ENCODE results near the gene PHKB. TPM values are rescaled to one million over a fixed set of nuclear protein-coding genes. Genes with fewer than 3 reads are reported as not detected.
"Not testable (repeated sequence)": the region's sequence is repeated elsewhere in the genome, so short reads cannot be mapped to it uniquely, and the experiment has no call there.

The PHKB gene
- total RNA-seq, 1 experiment from 2014 or later, result 59.6 TPM

DNA sequence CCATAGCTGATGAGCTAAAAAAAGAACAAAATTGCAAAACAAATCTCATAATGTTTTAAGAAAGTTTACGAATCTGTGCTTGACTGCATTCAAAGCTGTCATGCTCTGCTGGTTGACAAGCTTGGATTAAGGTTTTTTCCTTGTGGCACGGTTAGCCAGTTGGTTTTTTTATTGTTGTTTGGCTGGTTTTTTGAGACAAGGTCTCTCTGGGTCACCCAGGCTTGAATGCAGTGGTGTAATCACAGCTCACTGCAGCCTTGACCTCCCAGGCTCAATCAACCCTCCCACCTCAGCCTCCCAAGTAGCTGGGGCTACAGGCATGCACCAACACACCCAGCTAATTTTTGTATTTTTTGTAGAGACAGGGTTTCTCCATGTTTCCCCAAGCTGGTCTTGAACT is 45.7 kb downstream of the PHKB start:
- no peak for DNase-seq (ENCODE audit: low spot score)

DNA sequence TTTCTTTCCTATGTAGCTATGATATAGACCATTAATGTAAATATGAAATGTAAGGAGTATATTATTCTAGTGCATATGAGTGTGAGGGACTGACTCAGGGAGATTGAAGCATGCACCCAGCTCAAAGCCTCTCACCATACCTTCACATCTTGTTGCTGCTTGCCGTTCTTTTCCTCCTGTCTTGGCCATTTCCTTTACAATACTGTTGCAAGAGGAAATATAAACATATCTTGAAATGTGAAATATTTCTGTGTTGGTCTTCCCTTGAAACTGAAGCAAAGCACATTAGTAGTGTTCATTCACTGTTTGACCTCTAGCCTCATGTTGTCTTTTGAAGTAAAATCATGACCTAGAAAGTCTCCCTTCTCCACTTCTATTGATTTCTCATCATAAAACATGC is 46.6 kb downstream of the PHKB start:
- DNase-seq (ENCODE audit: low spot score), result no peak

DNA sequence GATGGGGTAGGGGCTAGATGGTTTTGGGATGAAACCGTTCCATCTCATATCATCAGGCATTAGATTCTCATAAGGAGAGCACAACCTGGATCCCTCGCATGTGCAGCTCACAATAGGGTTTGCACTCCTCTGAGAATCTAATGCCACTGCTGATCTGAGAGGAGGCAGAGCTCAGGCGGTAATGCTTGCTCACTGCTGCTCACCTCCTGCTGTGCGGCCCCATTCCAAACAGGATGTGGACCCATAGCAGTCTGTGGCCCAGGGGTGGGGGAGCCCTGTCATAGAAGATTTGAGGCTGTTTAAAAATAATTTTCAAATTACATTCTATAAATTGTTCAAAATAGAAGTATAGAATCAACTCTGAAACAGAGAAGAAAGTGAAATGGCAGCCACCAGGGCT is 50.8 kb downstream of the PHKB start:
- DNase-seq (ENCODE audit: low spot score), result peak; percentile 4

DNA sequence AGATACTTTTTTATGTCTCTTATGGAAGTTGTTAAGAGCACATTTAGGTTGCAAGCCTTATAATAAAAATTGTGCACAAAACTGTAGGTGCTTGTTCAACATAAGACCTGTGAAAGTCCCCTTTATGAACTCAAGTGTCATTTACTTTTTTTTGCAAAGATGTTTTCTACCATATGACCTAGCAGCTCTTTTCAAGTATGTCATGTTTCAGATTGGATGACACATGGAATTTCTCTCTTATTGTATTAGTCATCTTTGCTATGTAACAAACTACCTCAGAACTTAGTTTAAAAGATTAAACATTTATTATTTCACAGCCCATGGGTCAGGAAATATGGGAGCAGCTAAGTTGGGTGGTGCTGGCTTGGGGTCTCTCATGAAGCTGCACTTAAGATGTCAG is 57.9 kb downstream of the PHKB start:
- DNase-seq (ENCODE audit: low spot score), result no peak

DNA sequence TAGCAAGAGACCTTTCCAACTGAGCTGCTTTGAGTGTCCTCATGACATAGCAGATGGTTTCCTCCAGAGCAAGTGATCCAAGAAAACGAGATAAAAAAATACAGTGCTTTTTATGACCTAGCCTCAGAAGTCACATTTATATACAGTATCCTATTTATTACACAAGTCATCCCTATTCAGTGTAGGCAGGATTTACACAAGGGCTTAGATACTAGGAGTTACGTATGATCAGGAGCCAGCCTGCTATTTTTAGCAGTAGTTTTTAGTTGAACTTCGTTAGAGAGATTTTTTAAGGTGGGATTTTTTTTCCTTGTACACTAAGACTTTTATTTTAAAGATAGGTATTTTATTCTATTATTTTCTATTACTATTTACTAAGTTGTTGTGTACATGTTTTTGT is 58.4 kb downstream of the PHKB start:
- DNase-seq (ENCODE audit: low spot score), result no peak

DNA sequence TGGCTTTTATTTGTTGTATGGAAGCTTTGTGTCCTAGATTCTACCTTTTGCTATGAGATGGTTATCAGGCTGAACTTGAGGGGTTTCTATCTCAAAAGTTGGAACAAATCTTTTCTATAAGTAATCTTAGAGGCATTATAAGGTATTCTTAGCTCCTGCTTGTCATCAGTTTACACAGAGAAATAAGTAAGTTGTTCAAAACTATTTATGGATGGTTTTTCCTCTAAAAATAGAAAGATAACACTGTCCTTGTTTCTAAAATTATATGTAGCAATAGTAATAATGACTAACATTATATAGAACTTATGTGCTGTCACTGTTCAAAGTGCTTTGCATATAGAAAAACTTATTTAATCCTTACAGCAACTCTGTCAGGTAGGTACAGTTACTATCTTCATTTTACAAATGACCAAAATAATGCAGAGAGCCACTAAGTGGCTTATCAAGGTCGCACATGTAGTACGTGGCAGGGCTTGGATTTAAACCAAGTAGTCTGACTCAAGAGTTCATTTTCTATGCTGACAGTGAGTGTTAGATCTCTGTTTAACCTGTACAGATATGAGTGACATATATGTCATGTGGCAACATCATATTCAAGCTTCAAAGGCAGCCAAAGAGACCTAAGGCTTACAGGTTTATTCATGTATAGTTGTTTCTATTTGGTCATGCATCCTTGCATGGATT is 59.0 kb downstream of the PHKB start:
- DNase-seq (ENCODE audit: low spot score), result no peak

DNA sequence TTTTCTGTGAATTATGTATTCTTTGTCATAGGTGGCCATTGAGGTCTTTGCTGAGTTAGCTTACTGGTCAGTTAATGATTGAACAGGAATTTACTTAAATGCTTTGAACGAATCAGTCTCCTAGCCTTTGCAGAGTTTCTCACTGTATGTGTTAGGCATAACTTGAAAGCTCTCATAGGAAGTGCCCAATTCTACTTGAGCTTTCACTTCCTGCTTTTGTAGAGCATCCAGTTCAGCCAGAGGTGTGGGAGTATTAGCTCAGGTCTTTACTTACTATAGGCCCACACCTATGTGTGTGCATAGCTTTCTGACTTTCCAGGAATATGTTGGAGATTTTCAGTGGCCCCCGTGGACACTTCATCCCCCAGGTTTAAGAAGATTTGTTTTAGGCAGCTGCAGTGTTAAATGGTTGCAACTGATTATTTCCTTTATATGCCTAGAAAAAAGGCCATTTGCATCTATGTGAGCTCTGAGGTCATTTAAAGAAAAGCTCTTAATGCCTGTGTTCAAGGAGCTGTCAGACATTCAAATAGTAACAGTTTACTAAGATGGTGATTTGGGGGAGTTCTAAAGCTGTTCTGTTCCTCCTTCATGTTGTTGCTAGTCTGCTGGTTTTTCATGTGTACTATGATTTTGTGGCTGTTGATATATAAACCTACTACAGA is 62.3 kb downstream of the PHKB start:
- DNase-seq (ENCODE audit: low spot score), result no peak

DNA sequence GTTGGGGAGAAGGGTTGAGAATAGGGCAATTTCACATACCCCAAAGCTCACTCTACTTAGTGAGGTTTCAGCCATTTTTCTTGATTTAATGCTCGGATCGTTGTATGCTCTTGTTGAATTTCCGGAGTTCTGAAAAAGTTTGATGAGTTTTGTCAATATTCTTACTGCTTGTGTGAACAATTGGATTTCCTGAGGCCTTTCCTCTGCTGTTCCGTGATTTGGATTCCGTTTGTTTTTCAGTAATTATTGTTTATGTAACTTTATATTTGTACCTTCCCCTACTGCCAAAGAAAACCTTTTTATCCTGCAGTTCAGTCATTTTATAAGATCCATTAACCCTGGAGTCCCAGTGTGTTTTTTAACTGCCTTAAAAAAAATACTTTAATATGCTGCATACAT is 62.9 kb downstream of the PHKB start:
- DNase-seq (ENCODE audit: low spot score), result no peak

DNA sequence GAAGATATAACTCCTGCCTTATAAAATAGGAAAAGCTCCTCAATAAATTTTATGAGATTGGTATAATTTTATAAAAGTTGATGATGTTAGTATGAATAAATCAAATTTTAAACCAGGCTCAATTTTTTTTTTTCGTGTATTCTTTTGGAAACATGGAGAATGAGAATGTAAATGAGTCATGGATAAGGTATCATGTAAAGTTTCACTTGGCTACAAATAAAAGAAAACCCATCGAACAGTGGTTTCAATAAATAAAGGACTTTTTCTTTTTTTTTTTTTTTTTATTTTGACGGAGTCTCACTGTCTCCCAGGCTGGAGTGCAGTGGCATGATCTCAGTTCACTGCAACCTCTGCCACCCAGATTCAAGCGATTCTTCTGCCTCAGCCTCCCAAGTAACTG is 67.3 kb downstream of the PHKB start:
- DNase-seq (ENCODE audit: low spot score), result no peak

DNA sequence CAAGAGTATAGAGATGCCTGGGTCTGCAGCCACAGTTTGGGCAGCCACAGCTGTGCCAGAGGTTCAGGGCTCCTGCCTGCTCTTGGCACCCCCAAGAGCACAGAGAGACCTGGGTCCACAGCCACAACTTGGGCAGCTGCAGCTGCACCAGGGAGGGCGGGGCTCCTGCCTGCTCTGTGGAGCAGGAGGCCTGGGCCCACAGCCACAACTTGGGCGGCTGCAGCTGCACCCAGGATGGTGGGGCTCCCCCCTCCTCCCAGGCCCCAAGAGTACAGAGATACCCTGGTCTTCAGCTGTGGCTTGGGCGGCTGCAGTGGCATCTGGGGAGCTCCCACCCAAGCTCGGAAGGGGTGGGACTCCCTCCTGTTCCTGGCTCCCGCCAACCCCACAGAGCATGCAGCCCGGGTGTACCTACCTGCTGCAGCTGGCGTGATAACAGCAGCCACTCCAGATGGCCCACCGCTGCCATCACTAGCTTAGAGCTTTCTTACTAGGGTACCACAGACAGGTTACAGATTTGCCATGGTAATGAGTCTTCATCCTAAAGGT is 72.7 kb downstream of the PHKB start:
- DNase-seq (ENCODE audit: low spot score), result no peak

DNA sequence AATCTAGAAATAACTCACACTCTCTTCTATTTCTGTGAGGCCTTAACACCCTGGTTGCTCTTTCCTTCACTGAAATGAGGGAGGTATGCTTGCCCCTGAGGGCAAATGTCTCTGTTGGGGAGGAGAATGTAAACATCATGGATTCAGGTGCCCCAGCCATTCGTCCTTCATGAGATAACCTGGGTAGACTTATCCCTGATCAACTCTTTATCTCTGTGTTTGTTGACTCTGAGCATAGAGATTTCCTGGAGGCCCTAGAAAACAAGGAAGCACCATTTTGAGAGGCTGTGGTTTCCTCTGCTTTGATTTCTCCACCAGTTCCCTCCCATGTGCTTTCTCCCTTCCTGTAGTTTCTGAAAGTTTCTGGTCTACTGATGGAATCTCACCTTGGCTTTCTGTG is 77.3 kb downstream of the PHKB start:
- no peak for DNase-seq (ENCODE audit: low spot score)

DNA sequence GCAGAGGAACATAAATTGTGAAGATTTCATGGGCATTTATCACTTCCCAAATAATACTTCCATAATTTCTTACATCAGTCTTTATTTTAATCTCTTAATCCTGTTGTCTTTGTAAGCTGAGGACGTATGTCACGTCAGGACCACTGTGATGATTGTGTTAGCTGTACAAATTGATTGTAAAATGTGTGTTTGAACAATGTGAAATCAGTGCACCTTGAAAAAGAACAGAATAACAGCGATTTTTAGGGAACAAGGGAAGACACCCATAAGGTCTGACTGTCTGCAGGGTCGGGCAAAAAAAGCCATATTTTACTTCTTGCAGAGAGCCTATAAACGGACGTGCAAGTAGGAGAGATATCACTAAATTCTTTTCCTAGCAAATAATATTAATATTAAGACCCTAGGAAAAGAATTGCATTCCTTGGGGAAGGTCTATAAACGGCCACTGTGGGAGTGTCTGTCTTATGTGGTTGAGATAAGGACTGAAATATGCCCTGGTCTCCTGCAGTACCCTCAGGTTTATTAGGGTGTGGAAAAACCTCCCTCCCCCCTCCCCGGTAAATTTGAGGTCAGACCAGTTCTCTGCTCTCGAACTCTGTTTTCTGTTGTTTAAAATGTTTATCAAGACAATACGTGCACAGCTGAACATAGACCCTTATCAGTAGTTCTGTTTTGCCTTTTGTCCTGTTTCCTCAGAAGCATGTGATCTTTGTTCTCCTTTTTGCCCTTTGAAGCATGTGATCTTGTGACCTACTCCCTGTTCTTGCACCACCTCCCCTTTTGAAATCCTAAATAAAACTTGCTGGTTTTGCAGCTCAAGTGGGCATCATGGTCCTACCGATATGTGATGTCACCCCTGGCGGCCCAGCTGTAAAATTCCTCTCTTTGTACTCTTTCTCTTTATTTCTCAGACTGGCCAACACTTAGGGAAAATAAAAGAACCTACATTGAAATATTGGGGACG is 78.9 kb downstream of the PHKB start:
- DNase-seq (ENCODE audit: low spot score), result not testable (repeated sequence)

DNA sequence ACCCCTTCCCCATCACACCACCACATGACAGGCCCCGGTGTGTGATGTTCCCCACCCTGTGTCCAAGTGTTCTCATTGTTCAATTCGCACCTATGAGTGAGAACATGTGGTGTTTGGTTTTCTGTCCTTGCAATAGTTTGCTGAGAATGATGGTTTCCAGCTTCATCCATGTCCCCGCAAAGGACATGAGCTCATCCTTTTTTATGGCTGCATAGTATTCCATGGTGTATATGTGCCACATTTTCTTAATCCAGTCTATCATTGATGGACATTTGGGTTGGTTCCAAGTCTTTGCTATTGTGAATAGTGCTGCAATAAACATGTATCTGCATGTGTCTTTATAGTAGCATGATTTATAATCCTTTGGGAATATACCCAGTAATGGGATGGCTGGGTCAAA is 80.0 kb downstream of the PHKB start:
- not testable (repeated sequence) for DNase-seq (ENCODE audit: low spot score)

DNA sequence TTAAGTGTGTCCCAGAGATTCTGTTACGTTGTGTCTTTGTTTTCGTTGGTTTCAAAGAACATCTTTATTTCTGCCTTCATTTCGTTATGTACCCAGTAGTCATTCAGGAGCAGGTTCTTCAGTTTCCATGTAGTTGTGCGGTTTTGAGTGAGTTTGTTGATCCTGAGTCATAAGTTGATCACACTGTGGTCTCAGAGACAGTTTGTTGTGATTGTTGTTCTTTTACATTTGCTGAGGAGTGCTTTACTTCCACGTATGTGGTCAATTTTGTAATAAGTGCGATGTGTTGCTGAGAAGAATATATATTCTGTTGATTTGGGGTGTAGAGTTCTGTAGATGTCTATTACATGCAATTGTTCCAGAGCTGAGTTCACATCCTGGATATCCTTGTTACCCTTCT is 83.1 kb downstream of the PHKB start:
- DNase-seq (ENCODE audit: low spot score), result not testable (repeated sequence)

DNA sequence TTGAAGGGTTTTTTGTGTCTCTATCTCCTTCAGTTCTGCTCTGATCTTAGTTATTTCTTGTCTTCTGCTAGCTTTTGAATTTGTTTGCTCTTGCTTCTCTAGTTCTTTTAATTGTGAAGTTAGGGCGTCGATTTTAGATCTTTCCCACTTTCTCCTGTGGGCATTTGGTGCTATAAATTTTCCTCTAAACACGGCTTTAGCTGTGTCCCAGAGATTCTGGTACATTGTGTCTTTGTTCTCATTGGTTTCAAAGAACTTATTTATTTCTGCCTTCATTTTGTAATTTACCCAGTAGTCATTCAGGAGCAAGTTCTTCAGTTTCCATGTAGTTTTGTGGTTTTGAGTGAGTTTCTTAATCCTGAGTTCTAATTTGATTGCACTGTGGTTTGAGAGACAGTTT is 90.1 kb downstream of the PHKB start:
- DNase-seq (ENCODE audit: low spot score), result not testable (repeated sequence)

DNA sequence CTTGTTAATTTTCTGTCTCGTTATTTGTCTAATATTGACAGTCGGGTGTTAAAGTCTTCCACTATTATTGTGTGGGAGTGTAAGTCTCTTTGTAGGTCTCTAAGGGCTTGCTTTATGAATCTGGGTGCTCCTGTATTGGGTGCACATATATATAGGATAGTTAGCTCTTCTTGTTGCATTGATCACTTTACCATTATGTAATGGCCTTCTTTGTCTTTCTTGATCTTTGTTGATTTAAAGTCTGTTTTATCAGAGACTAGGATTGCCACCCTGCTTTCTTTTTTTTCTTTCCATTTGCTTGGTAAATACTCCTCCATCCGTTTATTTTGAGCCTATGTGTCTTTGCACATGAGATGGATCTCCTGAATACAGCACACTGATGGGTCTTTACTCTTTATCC is 90.6 kb downstream of the PHKB start:
- DNase-seq (ENCODE audit: low spot score), result not testable (repeated sequence)

DNA sequence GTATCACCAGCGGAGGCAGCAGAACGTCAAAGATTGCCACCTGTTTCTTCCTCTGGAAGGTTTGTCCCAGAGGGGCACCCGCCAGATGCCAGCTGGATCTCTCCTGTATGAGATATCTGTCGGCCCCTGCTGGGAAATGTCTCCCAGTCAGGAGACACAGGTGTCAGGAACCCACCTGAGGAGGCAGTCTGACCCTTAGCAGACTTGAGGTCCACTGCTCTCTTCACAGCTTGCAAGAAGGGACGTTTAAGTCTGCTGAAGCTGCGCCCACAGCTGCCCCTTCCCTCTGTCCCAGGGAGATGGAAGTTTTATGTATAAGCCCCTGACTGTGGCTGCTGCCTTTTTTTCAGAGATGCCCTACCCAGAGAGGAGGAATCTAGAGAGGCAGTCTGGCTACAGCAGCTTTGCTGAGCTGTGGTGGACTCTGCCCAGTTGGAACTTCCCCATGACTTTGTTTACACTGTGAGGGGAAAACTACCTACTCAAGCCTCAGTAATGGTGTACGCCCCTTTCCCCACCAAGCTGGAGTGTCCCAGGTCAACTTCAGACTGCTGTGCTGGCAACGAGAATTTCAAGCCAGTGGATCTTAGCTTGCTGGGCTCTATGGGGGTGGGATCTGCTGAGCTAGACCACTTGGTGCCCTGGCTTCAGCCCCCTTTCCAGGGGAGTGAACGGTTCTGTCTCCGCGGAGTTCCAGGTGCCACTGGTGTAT is 92.9 kb downstream of the PHKB start:
- DNase-seq (ENCODE audit: low spot score), result no peak

DNA sequence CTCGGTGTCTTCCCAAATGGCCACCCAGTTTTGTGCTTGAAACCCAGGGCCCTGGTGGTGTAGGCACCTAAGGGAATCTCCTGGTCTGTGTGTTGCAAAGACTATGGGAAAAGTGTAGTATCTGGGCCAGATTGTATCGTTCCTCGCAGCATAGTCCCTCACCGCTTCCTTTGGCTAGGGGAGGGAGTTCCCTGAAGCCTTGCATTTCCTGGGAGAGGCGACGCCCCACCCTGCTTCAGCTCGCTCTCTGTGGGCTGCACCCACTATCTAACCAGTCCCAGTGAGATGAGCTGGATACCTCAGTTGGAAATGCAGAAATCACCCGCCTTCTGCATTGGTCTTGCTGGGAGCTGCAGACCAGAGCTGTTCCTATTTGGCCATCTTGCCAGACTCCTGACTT is 93.5 kb downstream of the PHKB start:
- DNase-seq (ENCODE audit: low spot score), result not testable (repeated sequence)

DNA sequence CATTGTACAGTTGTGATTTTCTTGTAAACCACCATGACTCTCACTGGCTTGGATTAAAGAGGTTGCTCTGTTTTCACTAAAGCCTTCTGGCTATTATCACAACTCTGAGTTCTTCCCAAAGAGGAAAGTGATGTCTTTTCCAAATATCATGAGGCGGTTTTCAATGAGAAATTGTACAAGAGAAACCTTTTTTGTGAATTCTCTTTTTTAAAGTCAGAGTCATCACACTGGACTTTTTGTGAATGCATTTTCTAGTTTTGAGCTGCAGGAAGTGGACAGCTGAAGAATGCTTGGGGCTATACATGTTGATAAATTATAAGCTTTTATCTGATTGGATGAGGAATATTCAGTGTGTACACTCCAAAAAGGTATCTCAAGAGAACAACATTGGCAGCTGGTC is 100.2 kb downstream of the PHKB start:
- DNase-seq (ENCODE audit: low spot score), result no peak

DNA sequence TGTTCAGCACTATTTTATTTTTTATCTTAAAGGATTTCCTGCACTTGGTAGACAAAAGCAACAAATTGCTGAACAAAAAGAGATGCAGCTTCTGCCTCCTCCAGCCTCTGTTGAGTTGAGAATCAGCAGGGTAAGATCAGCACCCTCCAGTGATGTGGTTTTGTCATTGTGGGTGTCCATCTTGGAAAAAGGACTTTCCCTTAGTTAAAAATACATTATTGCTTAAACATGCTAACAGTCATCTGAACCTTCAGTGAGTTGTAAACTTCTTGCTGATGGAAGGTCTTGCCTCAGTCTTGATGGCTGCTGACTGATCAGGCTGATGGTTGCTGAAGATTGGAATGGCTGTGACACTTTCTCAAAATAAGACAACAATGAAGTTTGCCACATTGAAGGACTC is 101.2 kb downstream of the PHKB start:
- no peak for DNase-seq (ENCODE audit: low spot score)

DNA sequence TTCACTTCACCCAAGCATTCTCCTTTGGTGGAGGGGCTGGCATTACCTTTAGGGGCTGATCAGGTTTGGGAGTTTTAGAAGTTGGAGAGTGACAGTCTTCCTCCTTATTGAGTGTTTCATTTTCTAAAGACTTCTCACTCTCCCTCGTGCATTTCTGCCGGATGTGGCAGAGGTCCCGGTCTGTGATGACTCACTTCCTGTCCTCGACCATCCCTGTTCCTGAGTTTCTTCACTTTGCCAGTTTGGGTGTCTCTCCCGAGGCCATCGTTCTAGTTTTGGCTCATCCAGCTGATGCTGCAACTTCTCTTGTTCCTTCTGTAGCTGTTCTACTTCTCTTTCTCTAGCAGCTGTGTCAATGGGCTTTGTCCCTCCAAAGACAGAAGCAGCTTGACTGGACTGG is 104.3 kb downstream of the PHKB start:
- peak; percentile 89 for DNase-seq (ENCODE audit: low spot score)

DNA sequence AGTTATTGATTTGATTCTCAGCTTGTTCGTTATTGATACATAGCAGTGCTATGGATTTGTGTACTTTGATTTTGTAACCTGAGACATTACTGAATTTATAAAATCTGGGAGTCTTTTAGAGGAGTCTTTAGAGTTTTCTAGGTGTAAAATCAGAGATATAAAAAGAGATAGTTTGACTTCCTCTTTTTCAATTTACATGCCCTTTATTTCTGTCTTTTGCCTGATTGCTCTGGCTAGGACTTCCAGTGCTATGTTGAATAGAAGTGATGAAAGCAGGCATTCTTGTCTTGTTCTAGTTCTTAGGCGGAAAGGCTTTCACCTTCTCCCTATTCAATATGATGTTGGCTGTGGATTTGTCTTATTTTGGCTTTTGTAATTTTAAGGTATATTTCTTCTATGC is 106.2 kb downstream of the PHKB start:
- DNase-seq (ENCODE audit: low spot score), result no peak
